ENCODE results near the gene TBC1D2.

TBC1D2 gene

GRCh38 chr9:98218562-98219363, 36.7 kb downstream of the TBC1D2 start:
- no peak for DNase-seq (ENCODE audit: low read depth)

GRCh38 chr9:98217255-98217654, 38.2 kb downstream of the TBC1D2 start:
- DNase-seq (ENCODE audit: low read depth): no peak

- DNase-seq (ENCODE audit: low read depth): no peak
These were observed 39.1 kb downstream of the TBC1D2 start for GRCh38 chr9:98216391-98216790.

- DNase-seq (ENCODE audit: low read depth): no peak
These were observed 39.6 kb downstream of the TBC1D2 start for GRCh38 chr9:98215821-98216220.

- DNase-seq (ENCODE audit: low read depth): no peak
These were observed 40.2 kb downstream of the TBC1D2 start for GRCh38 chr9:98215271-98215670.

GRCh38 chr9:98214811-98215210, 40.6 kb downstream of the TBC1D2 start:
- DNase-seq (ENCODE audit: low read depth): no peak

- no peak for DNase-seq (ENCODE audit: low read depth)
These were observed 44.2 kb downstream of the TBC1D2 start for GRCh38 chr9:98211260-98211659.

- no peak for DNase-seq (ENCODE audit: low read depth)
These were observed 45.0 kb downstream of the TBC1D2 start for GRCh38 chr9:98210435-98210834.

- no peak for DNase-seq (ENCODE audit: low read depth)
These were observed 45.9 kb downstream of the TBC1D2 start for GRCh38 chr9:98209530-98209929.

GRCh38 chr9:98208635-98209034, 46.8 kb downstream of the TBC1D2 start:
- DNase-seq (ENCODE audit: low read depth): no peak

- DNase-seq (ENCODE audit: low read depth): no peak
These were observed 47.8 kb downstream of the TBC1D2 start for GRCh38 chr9:98207606-98208005.

GRCh38 chr9:98206754-98207153, 48.7 kb downstream of the TBC1D2 start:
- no peak for DNase-seq (ENCODE audit: low read depth)

GRCh38 chr9:98204692-98205091, 50.8 kb downstream of the TBC1D2 start:
- DNase-seq (ENCODE audit: low read depth): no peak

- no peak for DNase-seq (ENCODE audit: low read depth)
These were observed 52.3 kb downstream of the TBC1D2 start for GRCh38 chr9:98203153-98203552.

GRCh38 chr9:98202252-98202651, 53.2 kb downstream of the TBC1D2 start:
- no peak for DNase-seq (ENCODE audit: low read depth)

GRCh38 chr9:98201749-98202148, 53.7 kb downstream of the TBC1D2 start:
- DNase-seq (ENCODE audit: low read depth): no peak

GRCh38 chr9:98201102-98201501, 54.3 kb downstream of the TBC1D2 start:
- no peak for DNase-seq (ENCODE audit: low read depth)

GRCh38 chr9:98199388-98200033, 55.9 kb downstream of the TBC1D2 start:
- DNase-seq (ENCODE audit: low read depth): no peak

GRCh38 chr9:98195671-98196070, 59.8 kb downstream of the TBC1D2 start:
- no peak for DNase-seq (ENCODE audit: low read depth)

GRCh38 chr9:98193336-98193944, 62.0 kb downstream of the TBC1D2 start:
- no peak for DNase-seq (ENCODE audit: low read depth)

- peak; percentile 42 for DNase-seq (ENCODE audit: low read depth)
These were observed 62.7 kb downstream of the TBC1D2 start, which contains the start of gene CORO2A for GRCh38 chr9:98192503-98193335. Gene CORO2A, minus strand, starts transcription at chr9:98192637. Its CDS starts 34,977 bp downstream, at chr9:98157660.

Data from stimulated activated CD8-positive, alpha-beta memory T cell treated with anti-CD3 and anti-CD28 coated beads, Interleukin-12 subunit alpha, Interleukin-12 subunit beta, amount 100 ng/mL, for 1 hour (primary cell).